ENCODE measurements around the gene SCNN1B.
"Not testable (repeated sequence)": the region's sequence is repeated elsewhere in the genome, so short reads cannot be mapped to it uniquely, and the experiment has no call there.

SCNN1B gene

GRCh38 chr16:23290189-23291062, 11.7 kb upstream of the SCNN1B start:
- DNase-seq: no peak

DNA sequence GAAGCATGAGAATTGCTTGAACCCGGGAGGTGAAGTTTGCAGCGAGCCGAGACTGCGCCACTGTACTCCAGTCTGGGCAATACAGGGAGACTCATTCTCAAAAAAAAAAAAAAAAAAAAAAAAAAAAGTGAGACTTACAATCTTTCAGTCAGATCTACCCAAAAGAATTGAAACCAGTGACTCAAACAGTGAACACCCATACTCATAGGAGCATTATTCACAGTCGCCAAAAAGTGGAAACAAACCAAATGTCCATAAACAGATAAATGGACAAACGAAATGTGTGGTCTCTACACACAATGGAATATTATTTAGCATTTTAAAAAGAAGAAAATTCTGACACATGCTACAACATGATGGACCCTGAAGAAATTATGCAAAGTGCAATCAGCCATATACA, 9.1 kb upstream of the SCNN1B start:
- DNase-seq: no peak

DNA sequence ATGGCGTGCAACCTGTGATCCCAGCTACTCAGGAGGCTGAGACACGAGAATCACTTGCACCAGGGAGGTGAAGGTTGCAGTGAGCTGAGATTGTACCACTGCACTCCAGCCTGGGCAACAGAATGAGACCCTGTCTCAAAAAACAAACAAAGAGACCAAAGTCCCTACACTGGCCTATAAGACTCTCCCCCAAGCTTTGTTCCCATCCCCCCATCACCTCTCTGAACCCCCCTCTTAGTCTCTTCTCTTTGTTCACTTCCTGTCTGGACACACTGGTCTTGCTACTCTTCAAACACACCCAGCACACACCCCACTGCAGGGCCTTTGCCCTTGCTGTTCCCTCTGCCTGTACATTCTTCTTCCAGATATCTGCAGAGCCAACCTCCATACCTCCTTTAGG, 7.8 kb upstream of the SCNN1B start:
- no peak for DNase-seq

- DNase-seq: peak; percentile 47
Measured at GRCh38 chr16:23296994-23297393, 5.1 kb upstream of the SCNN1B start.

GRCh38 chr16:23298290-23298915, 3.7 kb upstream of the SCNN1B start:
- DNase-seq: no peak

DNA sequence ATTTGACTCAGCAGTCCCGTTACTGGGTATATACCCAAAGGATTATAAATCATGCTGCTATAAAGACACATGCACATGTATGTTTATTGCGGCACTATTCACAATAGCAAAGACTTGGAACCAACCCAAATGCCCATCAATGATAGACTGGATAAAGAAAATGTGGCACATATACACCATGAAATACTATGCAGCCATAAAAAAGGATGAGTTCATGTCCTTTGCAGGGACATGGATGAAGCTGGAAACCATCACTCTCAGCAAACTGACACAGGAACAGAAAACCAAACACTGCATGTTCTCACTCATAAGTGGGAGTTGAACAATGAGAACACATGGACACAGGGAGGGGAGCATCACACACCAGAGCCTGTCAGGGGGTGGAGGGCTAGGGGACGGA, 2.3 kb upstream of the SCNN1B start:
- not testable (repeated sequence) for DNase-seq

- no peak for DNase-seq
Measured at GRCh38 chr16:23301251-23302044, 654 bp upstream of the SCNN1B start.

DNA sequence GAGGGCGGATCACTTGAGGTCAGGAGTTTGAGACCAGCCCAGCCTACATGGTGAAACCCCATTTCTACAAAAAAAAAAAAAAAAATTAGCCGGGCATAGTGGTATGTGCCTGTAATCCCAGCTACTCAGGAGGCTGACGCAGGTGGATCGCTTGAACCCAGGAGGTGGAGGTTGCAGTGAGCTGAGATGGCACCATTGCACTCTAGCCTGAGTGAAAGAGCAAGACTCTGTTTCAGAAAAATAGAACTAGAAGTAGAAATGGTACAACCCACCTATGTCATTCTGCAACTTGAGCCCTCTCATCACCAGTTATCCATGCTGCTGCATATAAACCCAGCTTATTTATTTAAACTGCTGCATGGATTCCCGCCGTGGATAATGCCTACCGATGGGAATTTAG, 1.6 kb downstream of the SCNN1B start:
- no peak for DNase-seq

DNA sequence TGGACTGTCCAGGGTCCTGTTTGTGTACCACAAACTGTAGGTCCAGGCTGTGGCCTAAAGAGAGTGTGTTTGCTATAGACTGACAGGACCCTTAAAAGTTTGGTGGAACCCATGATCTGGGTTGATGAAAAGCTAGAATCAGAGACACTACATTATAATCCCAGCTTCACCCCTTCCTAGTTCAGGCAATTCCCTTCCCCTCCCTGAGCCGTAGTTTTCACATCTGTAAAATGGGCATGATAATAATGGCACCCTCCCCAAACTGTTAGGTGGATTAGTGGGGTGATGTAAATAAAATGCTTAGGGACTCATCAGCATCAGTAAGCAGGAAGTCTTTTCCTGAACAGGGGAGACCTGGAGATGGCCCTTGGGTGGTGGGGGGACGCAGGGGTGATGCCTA, 2.5 kb downstream of the SCNN1B start:
- no peak for DNase-seq

DNA sequence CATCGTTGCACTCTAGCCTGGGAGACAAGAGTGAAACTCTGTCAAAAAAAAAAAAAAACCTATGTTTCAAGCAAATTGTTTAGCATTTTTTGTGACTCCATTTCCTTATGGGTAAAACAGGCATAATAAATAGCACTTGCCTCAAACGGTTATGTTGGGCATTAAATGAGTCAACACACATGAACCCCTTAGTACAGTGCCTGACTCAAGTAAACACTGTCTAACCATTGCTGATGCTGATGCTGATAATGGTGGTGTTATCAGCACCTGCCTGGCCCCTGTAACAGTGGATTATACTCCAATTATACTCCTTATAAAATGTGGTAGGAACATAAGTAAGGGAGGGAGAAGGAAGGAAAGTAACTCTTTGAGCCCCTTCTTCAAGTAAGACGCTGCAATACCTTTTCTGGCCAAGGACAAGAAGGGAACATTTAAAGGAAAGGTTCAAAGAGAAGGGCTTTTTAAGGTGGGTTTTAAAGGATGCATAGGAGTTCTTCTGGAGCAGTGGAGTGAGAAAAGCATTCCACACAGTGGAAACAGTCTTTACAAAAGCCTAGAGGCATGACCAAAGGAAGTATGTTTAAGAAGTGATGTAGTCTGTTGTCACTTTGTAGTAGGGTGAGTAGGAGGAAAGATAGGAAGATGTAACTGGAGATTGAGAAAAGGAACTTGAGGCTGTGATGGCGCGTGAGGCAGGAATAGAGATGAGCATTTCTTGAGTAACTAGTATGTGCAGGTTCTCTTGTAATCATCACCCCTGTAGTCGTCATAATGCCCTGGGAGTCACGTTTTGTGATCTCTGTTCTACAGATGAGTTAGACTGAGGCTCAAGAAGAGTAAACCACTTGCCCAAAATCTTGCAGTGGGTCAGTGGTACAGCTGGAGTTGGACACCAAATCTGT, 4.3 kb downstream of the SCNN1B start:
- DNase-seq: no peak

GRCh38 chr16:23310217-23310616, 8.1 kb downstream of the SCNN1B start:
- DNase-seq: no peak

DNA sequence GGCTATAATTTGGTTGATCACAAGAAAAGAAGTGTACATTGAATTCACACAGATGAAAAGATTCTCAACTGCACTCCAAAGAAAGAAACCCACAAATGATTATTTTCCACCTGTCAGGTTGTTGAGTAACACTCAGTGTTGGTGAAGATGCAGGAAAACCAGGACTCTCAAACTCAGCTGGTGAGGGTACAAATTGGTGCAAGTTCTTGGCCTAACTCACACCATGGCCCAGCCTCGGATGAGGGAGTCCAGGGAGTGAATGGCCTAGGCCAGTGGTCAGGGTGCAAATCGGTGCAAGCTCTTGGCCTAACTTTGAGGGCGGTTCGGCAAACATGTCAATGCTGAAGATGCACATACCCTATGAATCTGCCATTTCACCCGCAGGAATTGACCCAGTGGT, 8.6 kb downstream of the SCNN1B start:
- no peak for DNase-seq

GRCh38 chr16:23316232-23316631, 14.1 kb downstream of the SCNN1B start:
- no peak for DNase-seq

DNA sequence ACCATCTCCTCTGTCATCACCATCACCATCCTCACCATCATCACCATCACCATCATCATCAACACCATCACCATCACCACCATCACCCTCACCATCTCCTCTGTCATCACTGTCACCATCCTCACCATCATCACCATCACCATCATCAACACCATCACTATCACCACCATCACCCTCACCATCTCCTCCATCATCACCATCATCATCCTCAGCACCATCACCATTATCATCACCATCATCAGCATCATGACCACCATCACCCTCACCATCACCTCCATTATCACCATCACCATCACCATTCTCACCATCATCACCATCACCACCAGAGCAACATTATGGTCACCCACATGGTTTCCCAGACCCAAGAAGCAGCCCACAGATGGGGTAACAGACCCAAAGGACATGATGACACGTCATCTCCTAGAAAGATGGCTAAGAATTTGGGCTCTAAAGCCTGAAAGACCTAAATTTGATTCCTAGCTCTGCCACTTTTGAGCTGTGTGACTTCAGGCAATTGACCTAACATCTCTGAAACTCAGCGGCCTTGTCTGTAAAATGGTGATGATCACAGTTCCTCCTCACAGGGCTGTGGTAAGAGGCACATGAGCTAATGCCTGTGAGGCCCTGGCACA, 14.6 kb downstream of the SCNN1B start:
- DNase-seq: no peak

- DNase-seq: no peak
Measured at GRCh38 chr16:23317266-23317661, 15.2 kb downstream of the SCNN1B start.

GRCh38 chr16:23317751-23318150, 15.6 kb downstream of the SCNN1B start:
- no peak for DNase-seq

DNA sequence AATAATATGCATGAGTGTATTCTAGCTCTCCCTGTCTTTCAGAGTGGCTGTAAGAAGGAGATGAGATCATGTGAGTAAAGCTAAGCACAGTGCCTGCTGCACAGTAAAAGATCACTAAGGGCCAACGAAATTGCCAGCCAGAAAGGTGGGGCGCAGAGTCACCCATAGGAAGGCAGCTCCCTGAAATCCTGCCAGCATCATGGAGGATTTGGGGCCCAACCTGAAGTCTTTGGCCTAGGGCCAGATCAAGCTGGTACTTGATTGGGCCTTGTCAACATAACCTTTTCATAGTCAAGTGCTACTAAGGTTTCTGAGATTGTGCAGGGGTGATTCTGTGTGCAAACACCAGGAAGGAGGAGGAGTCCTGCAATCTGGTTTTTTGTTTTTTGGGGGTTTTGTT, 16.5 kb downstream of the SCNN1B start:
- DNase-seq: no peak

DNA sequence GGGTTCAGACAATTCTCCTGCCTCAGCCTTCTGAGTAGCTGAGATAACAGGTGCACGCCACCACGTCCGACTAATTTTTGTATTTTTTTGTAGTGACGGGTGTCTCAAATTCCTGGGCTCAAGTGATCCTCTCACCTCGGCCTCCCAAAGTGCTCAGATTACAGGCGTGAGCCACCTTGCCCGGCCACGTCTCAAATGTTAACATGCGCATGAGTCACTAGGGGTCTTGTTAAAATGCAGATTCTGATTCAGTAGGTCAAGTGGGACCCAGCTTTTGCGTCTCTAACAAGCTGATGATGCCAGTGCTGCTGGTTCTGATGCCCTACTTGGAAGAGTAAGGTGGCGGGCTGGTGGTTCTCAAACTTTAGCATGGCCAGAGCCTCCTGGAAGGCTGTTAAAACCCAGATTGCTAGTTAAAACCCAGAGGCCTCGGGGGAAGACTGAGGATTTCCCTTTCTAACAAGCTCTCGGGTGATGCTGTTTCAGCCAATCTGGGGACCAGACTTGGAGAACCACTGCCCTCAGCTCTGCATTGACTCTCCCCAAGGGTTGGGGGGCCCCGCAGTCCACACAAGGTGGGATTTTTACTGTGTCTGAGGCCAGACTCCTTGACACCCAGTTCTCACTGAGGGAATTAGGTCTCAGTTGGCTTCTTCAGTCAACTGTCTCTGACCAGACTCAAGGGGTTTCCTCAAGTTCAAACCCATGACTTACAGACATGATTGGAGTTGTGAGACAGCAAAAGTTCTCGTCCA, 17.9 kb downstream of the SCNN1B start:
- no peak for DNase-seq

- DNase-seq: no peak
Measured at GRCh38 chr16:23320693-23321092, 18.6 kb downstream of the SCNN1B start.

GRCh38 chr16:23321206-23321875, 19.2 kb downstream of the SCNN1B start:
- DNase-seq: no peak
